ENCODE results near the gene TCERG1L.

DNA sequence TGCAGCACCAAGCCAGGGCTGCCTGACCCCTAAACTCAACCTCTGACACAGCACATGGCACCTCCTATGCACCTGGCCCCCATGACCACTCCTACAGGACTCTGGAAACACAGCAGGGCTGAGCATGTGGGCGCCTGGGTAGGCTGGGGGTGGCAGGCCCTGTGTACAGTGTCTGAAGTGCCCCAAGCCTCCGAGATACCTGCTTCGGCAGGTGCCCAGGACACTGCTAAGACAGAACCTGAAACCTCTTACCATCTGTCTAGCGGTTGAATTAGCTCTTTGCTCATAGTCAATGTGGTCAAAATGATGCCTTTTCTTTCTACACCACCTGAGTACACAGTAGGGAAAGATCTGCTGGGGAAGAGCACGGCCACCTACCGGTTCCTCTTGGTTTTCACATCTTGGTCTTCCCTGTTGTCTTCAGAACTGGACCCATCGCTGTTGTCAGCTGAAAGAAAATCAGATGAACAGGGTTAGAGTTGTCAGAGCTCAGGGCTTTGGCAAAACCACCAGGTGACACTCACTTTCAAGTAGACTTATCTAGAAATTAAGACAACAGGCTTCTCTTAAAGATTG, 177.4 kb downstream of the TCERG1L start:
- TF ChIP-seq POLR2A (IDR thresholded peaks at IDR 0.05) = no peak
- no peak for TF ChIP-seq CTCF (IDR thresholded peaks at IDR 0.05)

Measured in tibial nerve (tissue), 3 donors.